K562 (cell line): ENCODE data around the gene PTH2. TPM values are rescaled to one million over a fixed set of nuclear protein-coding genes. Genes with fewer than 3 reads are reported as not detected.

Experiments
- ATAC-seq: fragments of 200-7000 bp; cut with Tn5 transposase; 3 replicates; pipeline ENCODE4 v1.9.1; 2020; ENCODE audit warnings: moderate library complexity
- BruUV-seq: library from RNA; stranded (reverse); fragments of 400-500 nt; replicated peaks from 2 replicates; lab custom pipeline; 2021; lab: Mats Ljungman, UMichigan
- CTCF ChIA-PET: fragments of 300-600 bp; formaldehyde crosslinking; extraction: SDS; loops from one replicate; lab custom pipeline; 2021; ENCODE audit warnings: low intra/inter-chr PET ratio; lab: Yijun Ruan, JAX
- POLR2A ChIA-PET: fragments of 300-600, 350-650 bp; sonication (Branson Sonifier 250); formaldehyde crosslinking; extraction: SDS; loops from one replicate; lab custom pipeline; 2021; ENCODE audit warnings: antibody characterized with exemption, inconsistent platforms; lab: Yijun Ruan, JAX
- DNase-seq, 4 experiments: peaks; one replicate each; pipeline versions ENCODE4 v3.0.0 to v3.0.0-alpha.2; 2011 to 2018; ENCODE audit warnings: low spot score in 3 of 4, mixed read lengths in 3 of 4; ENCODE audit errors: extremely low read depth in 1 of 4
- FAIRE-seq: peaks from 2 replicates; lab custom pipeline; 2011; peaks lifted over from hg19 to GRCh38; lab: Jason Lieb, UNC
- H2AFZ ChIP-seq: 2 replicates; pipeline ENCODE4 v1.6.0; 2011; ENCODE audit warnings: low read depth, low read length, control low read depth, inconsistent platforms
- H3K27ac ChIP-seq: fragments of 200-600 bp; 3 replicates; pipeline ENCODE4 v1.8.0; 2011; ENCODE audit warnings: low read depth, mild to moderate bottlenecking, control low read depth, inconsistent platforms, low read length, moderate library complexity, mixed read lengths; ENCODE audit errors: extremely low read depth
- H3K27me3 ChIP-seq, 2 experiments: fragments of 300-600 bp in 1 of 2; 2 replicates in 1 of 2; 3 replicates in 1 of 2; pipeline versions ENCODE4 v1.6.0 to v1.8.0; 2011; ENCODE audit warnings: inconsistent platforms in 2 of 2, low read length in 2 of 2, mild to moderate bottlenecking in 1 of 2, mixed read lengths in 1 of 2, moderate library complexity in 1 of 2; ENCODE audit not compliant: control insufficient read depth in 2 of 2, insufficient read depth in 2 of 2
- H3K36me3 ChIP-seq: fragments of 300-600 bp; 3 replicates; pipeline ENCODE4 v1.8.0; 2011; ENCODE audit warnings: mild to moderate bottlenecking, low read length, inconsistent platforms; ENCODE audit not compliant: control insufficient read depth, insufficient read depth
- H3K4me1 ChIP-seq, 2 experiments: fragments of 200-600 bp in 1 of 2; replicated peaks in 1 of 2; 2 replicates in 1 of 2; 3 replicates in 1 of 2; pipeline versions ENCODE4 v1.5.1 to v1.8.0; 2011; ENCODE audit warnings: inconsistent platforms in 2 of 2, low read length in 2 of 2, mild to moderate bottlenecking in 1 of 2, mixed read lengths in 1 of 2, moderate library complexity in 1 of 2; ENCODE audit not compliant: control insufficient read depth in 2 of 2, insufficient read depth in 2 of 2
- H3K4me2 ChIP-seq: 2 replicates; pipeline ENCODE4 v1.6.1; 2011; ENCODE audit warnings: low read length, control low read depth, inconsistent platforms, mixed read lengths; ENCODE audit not compliant: insufficient read depth
- H3K4me3 ChIP-seq: fragments of 200-600 bp; sonication (generic), shearing (Covaris generic); 2 replicates; pipeline ENCODE4 v1.5.1; 2016; ENCODE audit warnings: control low read depth, inconsistent platforms
- H3K79me2 ChIP-seq: fragments of 200-600 bp; 3 replicates; pipeline ENCODE4 v1.8.0; 2011; ENCODE audit warnings: low read length, inconsistent platforms; ENCODE audit not compliant: control insufficient read depth, insufficient read depth
- H3K9ac ChIP-seq, 2 experiments: 2 replicates each; pipeline versions ENCODE4 v1.6.0 to v1.6.1; 2011; ENCODE audit warnings: low read depth in 2 of 2, low read length in 2 of 2, control low read depth in 1 of 2, inconsistent platforms in 1 of 2, mild to moderate bottlenecking in 1 of 2, mixed read lengths in 1 of 2; ENCODE audit not compliant: insufficient read depth in 1 of 2
- H3K9me1 ChIP-seq: one replicate; pipeline ENCODE4 v1.6.0; 2011; ENCODE audit warnings: inconsistent platforms, mild to moderate bottlenecking, low read length, moderate library complexity; ENCODE audit not compliant: control insufficient read depth, insufficient read depth
- H3K9me3 ChIP-seq: replicated peaks from 2 replicates; pipeline ENCODE4 v1.5.1; 2011; ENCODE audit warnings: low read depth, low read length, inconsistent platforms; ENCODE audit not compliant: control insufficient read depth, insufficient read depth
- H4K20me1 ChIP-seq: replicated peaks from 2 replicates; pipeline ENCODE4 v1.6.1; 2011; ENCODE audit warnings: low read length, inconsistent platforms, mixed read lengths; ENCODE audit not compliant: control insufficient read depth, insufficient read depth
- ATF1 ChIP-seq, 2 experiments: fragments of 450-650 bp in 1 of 2; IDR thresholded peaks; 2 replicates each; pipeline ENCODE4 v1.6.1; 2016; ENCODE audit warnings: missing compliant biosample characterization in 1 of 2, missing genetic modification characterization in 1 of 2
- CC2D1A ChIP-seq: fragments of 450-650 bp; IDR thresholded peaks from 2 replicates; pipeline ENCODE4 v1.6.1; 2017; ENCODE audit warnings: mild to moderate bottlenecking
- DIDO1 ChIP-seq: fragments of 450-650 bp; IDR thresholded peaks from 2 replicates; pipeline ENCODE4 v1.6.1; 2016; ENCODE audit warnings: low read depth, missing biosample characterization, missing genetic modification characterization
- MLLT1 ChIP-seq, 2 experiments: fragments of 450-650 bp; IDR thresholded peaks; 2 replicates each; pipeline ENCODE4 v1.6.1; 2016
- RBM25 ChIP-seq: fragments of 200-400 bp; formaldehyde crosslinking; IDR thresholded peaks from 2 replicates; pipeline ENCODE4 v1.6.1; 2018; ENCODE audit warnings: low read length, low read depth, moderate library complexity; ENCODE audit not compliant: severe bottlenecking
- TAF9B ChIP-seq: fragments of 450-650 bp; IDR thresholded peaks from 2 replicates; pipeline ENCODE4 v1.6.1; 2018; ENCODE audit warnings: mild to moderate bottlenecking; ENCODE audit not compliant: partially characterized antibody
- ZNF282 ChIP-seq: sonication (generic); formaldehyde crosslinking; IDR thresholded peaks from 2 replicates; pipeline ENCODE4 v1.8.1; 2023; ENCODE audit warnings: missing genetic modification reagents
- ZNF551 ChIP-seq: fragments of 250-450 bp; sonication (Bioruptor Pico); IDR thresholded peaks from 2 replicates; pipeline ENCODE4 v1.5.0; 2021; ENCODE audit warnings: mild to moderate bottlenecking, moderate library complexity
- WGBS: fragments of 100-300 bp; shearing (Covaris generic); methylation state at CpG from one replicate; pipeline ENCODE4 v1.1.6; 2016; ENCODE audit warnings: low coverage, mixed read lengths; ENCODE audit not compliant: insufficient coverage; ENCODE audit errors: missing lambda C conversion rate; 5-methylcytosine and 5-hydroxymethylcytosine counted together
- in situ Hi-C: fragments of 300-500 bp; cut with MboI; formaldehyde crosslinking; loops from 4 replicates; pipeline ENCODE4 v1.15.0; 2018; ENCODE audit warnings: inconsistent platforms, mixed read lengths
- intact Hi-C: fragments of 100-400 bp; cut with micrococcal nuclease; formaldehyde crosslinking; loops from 2 replicates; pipeline ENCODE4 v1.14.2; 2022
- polyA plus RNA-seq, 8 experiments: library from polyadenylated mRNA; depleted of rRNA in 4 of 8; stranded (reverse) in 5 of 8; unstranded in 3 of 8; fragments of >200 nt; fragmentation: Nextera tagmentation in 2 of 8; fragmentation: Illumina TruSeq in 1 of 8; extraction: Ambion mirVana in 2 of 8; extraction: Trizol in 1 of 8; gene quantifications; 2 replicates each; pipeline versions ENCODE4 v1.2.1 to v1.2.3, GENCODE V29; 2011 to 2014; ENCODE audit warnings: inconsistent platforms in 1 of 8, missing spikeins in 1 of 8
- total RNA-seq, 7 experiments: library from RNA; depleted of rRNA in 6 of 7; stranded (reverse); fragments of >200 nt in 6 of 7; fragmentation: Illumina TruSeq in 2 of 7; extraction: Trizol in 2 of 7; gene quantifications; 2 replicates each; pipeline versions ENCODE4 v1.2.1 to v1.2.3, GENCODE V29; 2011 to 2021; ENCODE audit warnings: low replicate concordance in 1 of 7
- TF ChIP-seq, protein P1 (sequence below), 2 experiments: IDR thresholded peaks; 2 replicates each; pipeline ENCODE4 v1.6.1; 2011; ENCODE audit warnings: borderline replicate concordance in 1 of 2, control low read depth in 1 of 2, low read depth in 1 of 2, low read length in 1 of 2, mild to moderate bottlenecking in 1 of 2, mixed read lengths in 1 of 2, moderate library complexity in 1 of 2; ENCODE audit not compliant: insufficient read depth in 1 of 2, insufficient read length in 1 of 2, poor library complexity in 1 of 2, severe bottlenecking in 1 of 2; ENCODE audit errors: extremely low read depth in 1 of 2
- TF ChIP-seq, protein P2 (sequence below): fragments of 250-450 bp; sonication (Bioruptor Pico); IDR thresholded peaks from 2 replicates; pipeline ENCODE4 v1.5.0; 2021; ENCODE audit warnings: mild to moderate bottlenecking, borderline replicate concordance
- TF ChIP-seq, protein P3 (sequence below), 3 experiments: IDR thresholded peaks in 2 of 3; conservative IDR thresholded peaks in 1 of 3; 2 replicates each; pipeline ENCODE4 v1.5.1; 2011 to 2012; ENCODE audit warnings: low read length in 3 of 3, mild to moderate bottlenecking in 3 of 3, control low read depth in 2 of 3, improper control_type of control experiment in 1 of 3, inconsistent platforms in 1 of 3, low read depth in 1 of 3, mixed read lengths in 1 of 3, moderate library complexity in 1 of 3; ENCODE audit not compliant: insufficient read depth in 2 of 3

Gene PTH2
- total and polyA plus RNA-seq, 9 of the 15 experiments (the other 6 are each of a cell fraction or from before 2014, with no cell fraction given), result 1.3 TPM; not detected in 8

DNA sequence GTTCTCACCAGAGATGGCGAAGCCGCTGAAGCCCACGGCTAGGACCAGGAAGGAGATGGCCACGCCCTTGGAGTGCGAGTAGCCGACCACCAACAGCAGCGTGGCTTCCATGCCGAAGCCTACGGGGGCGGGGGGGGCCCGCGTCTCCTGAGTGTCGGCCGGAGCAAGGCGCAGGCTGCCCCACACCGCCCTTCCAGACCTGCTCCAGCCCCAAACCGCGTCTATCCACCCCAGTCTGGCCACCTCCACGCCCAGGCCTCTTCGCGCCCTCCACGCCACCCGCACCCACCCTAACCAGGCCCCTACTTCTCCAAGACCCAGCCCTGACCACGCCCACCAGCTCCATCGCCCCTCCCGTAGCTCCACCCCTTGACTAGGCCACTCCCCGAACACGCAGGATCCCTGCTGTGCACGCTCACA is 8.1 kb upstream of the PTH2 start (continued):
- TF ChIP-seq, protein P1, sequence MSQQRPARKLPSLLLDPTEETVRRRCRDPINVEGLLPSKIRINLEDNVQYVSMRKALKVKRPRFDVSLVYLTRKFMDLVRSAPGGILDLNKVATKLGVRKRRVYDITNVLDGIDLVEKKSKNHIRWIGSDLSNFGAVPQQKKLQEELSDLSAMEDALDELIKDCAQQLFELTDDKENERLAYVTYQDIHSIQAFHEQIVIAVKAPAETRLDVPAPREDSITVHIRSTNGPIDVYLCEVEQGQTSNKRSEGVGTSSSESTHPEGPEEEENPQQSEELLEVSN (IDR thresholded peaks at IDR 0.05; ENCODE audit: borderline replicate concordance in 1 of 2, extremely low read depth in 1 of 2, insufficient read depth in 1 of 2, insufficient read length in 1 of 2, low read depth in 1 of 2, low read length in 1 of 2, poor library complexity in 1 of 2, severe bottlenecking in 1 of 2), result peak in 1 of 2 experiments; percentile 51
- TF ChIP-seq, protein P2, sequence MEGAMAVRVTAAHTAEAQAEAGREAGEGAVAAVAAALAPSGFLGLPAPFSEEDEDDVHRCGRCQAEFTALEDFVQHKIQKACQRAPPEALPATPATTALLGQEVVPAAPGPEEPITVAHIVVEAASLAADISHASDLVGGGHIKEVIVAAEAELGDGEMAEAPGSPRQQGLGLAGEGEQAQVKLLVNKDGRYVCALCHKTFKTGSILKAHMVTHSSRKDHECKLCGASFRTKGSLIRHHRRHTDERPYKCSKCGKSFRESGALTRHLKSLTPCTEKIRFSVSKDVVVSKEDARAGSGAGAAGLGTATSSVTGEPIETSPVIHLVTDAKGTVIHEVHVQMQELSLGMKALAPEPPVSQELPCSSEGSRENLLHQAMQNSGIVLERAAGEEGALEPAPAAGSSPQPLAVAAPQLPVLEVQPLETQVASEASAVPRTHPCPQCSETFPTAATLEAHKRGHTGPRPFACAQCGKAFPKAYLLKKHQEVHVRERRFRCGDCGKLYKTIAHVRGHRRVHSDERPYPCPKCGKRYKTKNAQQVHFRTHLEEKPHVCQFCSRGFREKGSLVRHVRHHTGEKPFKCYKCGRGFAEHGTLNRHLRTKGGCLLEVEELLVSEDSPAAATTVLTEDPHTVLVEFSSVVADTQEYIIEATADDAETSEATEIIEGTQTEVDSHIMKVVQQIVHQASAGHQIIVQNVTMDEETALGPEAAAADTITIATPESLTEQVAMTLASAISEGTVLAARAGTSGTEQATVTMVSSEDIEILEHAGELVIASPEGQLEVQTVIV (CRISPR knock-in tag), result no peak
- TF ChIP-seq CC2D1A, result no peak

DNA sequence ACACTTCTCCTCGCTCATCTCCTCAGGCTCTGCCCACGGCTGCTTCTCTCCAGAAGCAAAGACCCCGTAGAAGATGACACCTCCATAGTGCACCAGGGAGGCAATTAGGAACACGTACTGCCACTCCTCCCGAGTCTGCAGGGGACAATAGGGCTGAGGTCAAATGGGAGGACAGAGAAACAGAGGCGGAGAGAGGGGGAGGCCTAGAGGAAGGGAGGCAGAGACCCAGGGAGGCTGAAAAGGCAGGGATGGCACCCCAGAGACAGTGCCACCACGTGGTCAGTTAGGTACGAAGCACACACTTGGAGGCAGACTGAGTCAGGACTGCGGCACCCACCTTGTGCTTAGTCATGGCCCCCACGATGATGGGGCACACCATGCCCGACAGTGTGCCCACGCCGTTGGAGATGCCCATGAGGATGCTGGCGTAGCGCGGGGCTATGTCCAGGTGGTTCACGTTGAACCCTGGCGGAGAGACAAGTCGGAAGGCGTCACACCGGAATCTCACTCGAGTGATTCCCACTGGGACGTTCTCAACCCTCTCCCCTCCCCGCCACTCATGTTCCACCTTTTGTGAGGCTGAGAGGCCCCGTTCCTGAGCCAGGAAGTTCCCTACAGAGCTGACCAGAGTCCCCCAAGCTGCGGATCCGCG is 7.6 kb upstream of the PTH2 start:
- WGBS, result 27% methylated on average over 26 of the region's 28 CpGs
- no peak for TF ChIP-seq ZNF551 (CRISPR knock-in tag)
- TF ChIP-seq, protein P3, sequence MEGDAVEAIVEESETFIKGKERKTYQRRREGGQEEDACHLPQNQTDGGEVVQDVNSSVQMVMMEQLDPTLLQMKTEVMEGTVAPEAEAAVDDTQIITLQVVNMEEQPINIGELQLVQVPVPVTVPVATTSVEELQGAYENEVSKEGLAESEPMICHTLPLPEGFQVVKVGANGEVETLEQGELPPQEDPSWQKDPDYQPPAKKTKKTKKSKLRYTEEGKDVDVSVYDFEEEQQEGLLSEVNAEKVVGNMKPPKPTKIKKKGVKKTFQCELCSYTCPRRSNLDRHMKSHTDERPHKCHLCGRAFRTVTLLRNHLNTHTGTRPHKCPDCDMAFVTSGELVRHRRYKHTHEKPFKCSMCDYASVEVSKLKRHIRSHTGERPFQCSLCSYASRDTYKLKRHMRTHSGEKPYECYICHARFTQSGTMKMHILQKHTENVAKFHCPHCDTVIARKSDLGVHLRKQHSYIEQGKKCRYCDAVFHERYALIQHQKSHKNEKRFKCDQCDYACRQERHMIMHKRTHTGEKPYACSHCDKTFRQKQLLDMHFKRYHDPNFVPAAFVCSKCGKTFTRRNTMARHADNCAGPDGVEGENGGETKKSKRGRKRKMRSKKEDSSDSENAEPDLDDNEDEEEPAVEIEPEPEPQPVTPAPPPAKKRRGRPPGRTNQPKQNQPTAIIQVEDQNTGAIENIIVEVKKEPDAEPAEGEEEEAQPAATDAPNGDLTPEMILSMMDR (IDR thresholded peaks at IDR 0.05 in 2 of 3, conservative IDR thresholded peaks at IDR 0.05 in 1 of 3; ENCODE audit: insufficient read depth in 2 of 3, low read depth in 1 of 3, low read length in 3 of 3), result peak; percentile 63 to 79 (median 65)
- TF ChIP-seq DIDO1 (tag), result no peak
- 0 out of 2 replicates have a peak, but pooled peaks have one; percentile 55 for TF ChIP-seq ZNF282 (CRISPR knock-in tag)
- TF ChIP-seq MLLT1 (IDR thresholded peaks at IDR 0.05), result 0 out of 4 replicates have a peak, but pooled peaks of 1 of the 2 experiments have one; percentile 19
- TF ChIP-seq RBM25, result no peak
- TF ChIP-seq ATF1 (CRISPR knock-in tag; IDR thresholded peaks at IDR 0.05), result no peak
- no peak; the same call in 1 of the 2 replicates for TF ChIP-seq ATF1 (tag; IDR thresholded peaks at IDR 0.05)
- TF ChIP-seq TAF9B, result no peak

More for the DNA sequence above, 7.6 kb upstream of the PTH2 start:
- DNase-seq, result peak; percentile 53 to 74 (median 58)
- Histone ChIP-seq H3K36me3 (no peaks in the 10 kb centered on the region; the same call in 2 of the 3 replicates), H3K27ac (peak overlapping the region; percentile 75), H3K79me2 (peaks cover 9% of the 10 kb centered on the region), H4K20me1 (no peaks in the 10 kb centered on the region), H2AFZ (peak overlapping the region; percentile 84), H3K4me3 (peak overlapping the region; percentile 50), H3K27me3 (no peaks in the 10 kb centered on the region), H3K9me3 (no peaks in the 10 kb centered on the region), H3K4me1 (peaks cover 35 to 82% of the 10 kb centered on the region in 2 experiments), H3K9me1 (no peaks in the 10 kb centered on the region), H3K4me2 (peak overlapping the region; percentile 93), H3K9ac (peak overlapping the region; percentile 72 to 94)
- BruUV-seq, result TSS peak; percentile 92
- ATAC-seq, result peak; percentile 50
- intact Hi-C loops (loop anchor here (2.0 kb wide), 1 partner anchor 38 kb away; no protein-coding TSS in a partner anchor), in situ Hi-C loops (no loop called here)
- peak; percentile 89 for FAIRE-seq
- POLR2A ChIA-PET, result interaction anchor here (1.0 to 1.6 kb wide), 3 partner anchors 9 to 19 kb away, joined by 4 to 14 read pairs (median 5); partner anchors contain the start of gene SLC17A7
- CTCF ChIA-PET, result interaction anchor here (1.0 kb wide), 1 partner anchor 68 kb away, joined by 3 read pairs; no protein-coding TSS in a partner anchor
